Neural progenitor cell (in vitro differentiated cells): ENCODE measurements around the gene POU6F2.

Experiments used
- EZH2 ChIP-seq: fragments of 200-600 bp; sonication (generic); IDR thresholded peaks from 2 replicates; pipeline ENCODE4 v1.6.1; 2017; ENCODE audit warnings: antibody characterized with exemption, mild to moderate bottlenecking, moderate library complexity
- EZH2phosphoT487 ChIP-seq: fragments of 200-600 bp; sonication (generic); IDR thresholded peaks from 2 replicates; pipeline ENCODE4 v1.6.1; 2017; ENCODE audit warnings: antibody characterized with exemption
- TF ChIP-seq, protein P1 (sequence below): fragments of 200-600 bp; sonication (generic); IDR thresholded peaks from 2 replicates; pipeline ENCODE4 v1.5.1; 2017; ENCODE audit warnings: antibody characterized with exemption, mild to moderate bottlenecking

DNA sequence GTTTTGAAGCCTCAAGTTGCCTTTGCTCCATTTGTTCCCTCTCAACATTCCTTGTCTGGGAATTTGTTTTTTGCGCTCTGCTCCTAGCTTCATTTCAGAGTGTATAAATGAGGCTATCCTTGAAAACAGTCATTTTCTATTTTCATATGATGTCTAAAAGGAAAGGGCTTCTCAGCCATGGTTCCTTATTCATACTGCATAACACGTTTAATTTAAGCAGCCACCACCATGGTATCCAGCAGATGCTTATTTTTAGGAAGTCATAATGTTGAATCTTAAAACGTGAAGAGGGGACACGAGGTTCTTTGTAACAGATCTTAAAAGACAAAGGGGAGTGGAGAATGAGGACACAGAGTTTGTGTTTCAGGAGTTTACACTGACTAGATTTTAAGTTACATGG is 14.5 kb downstream of the POU6F2 start:
- TF ChIP-seq, protein P1, sequence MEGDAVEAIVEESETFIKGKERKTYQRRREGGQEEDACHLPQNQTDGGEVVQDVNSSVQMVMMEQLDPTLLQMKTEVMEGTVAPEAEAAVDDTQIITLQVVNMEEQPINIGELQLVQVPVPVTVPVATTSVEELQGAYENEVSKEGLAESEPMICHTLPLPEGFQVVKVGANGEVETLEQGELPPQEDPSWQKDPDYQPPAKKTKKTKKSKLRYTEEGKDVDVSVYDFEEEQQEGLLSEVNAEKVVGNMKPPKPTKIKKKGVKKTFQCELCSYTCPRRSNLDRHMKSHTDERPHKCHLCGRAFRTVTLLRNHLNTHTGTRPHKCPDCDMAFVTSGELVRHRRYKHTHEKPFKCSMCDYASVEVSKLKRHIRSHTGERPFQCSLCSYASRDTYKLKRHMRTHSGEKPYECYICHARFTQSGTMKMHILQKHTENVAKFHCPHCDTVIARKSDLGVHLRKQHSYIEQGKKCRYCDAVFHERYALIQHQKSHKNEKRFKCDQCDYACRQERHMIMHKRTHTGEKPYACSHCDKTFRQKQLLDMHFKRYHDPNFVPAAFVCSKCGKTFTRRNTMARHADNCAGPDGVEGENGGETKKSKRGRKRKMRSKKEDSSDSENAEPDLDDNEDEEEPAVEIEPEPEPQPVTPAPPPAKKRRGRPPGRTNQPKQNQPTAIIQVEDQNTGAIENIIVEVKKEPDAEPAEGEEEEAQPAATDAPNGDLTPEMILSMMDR: no peak
- TF ChIP-seq EZH2 (no peak), EZH2phosphoT487 (no peak)
